Skeletal muscle satellite cell (primary cell): Measurements from ENCODE around the gene DNMT3A.
A peak's percentile ranks its signal among the peaks of the same experiment; 100 is the strongest.

Experiments used
- H3K27me3 ChIP-seq: 2 replicates; pipeline ENCODE4 v1.7.0; 2013; ENCODE audit warnings: low read length; ENCODE audit not compliant: control insufficient read depth, insufficient read depth
- H3K36me3 ChIP-seq: 2 replicates; pipeline ENCODE4 v1.7.0; 2013; ENCODE audit warnings: mild to moderate bottlenecking, control low read depth, low read length; ENCODE audit not compliant: insufficient read depth
- H3K4me1 ChIP-seq: 2 replicates; pipeline ENCODE4 v1.7.0; 2013; ENCODE audit warnings: low read length; ENCODE audit not compliant: control insufficient read depth, insufficient read depth
- H3K4me2 ChIP-seq: 2 replicates; pipeline ENCODE4 v1.7.0; 2013; ENCODE audit warnings: mild to moderate bottlenecking, low read length
- H3K4me3 ChIP-seq: 2 replicates; pipeline ENCODE4 v1.7.0; 2013; ENCODE audit warnings: low read length
- H3K9ac ChIP-seq: 2 replicates; pipeline ENCODE4 v1.7.0; 2013; ENCODE audit warnings: mild to moderate bottlenecking, low read depth, low read length, moderate library complexity
- H3K9me3 ChIP-seq: replicated peaks from 2 replicates; pipeline ENCODE4 v1.7.0; 2013; ENCODE audit warnings: mild to moderate bottlenecking, control low read depth, low read length

The DNMT3A gene

GRCh38 chr2:25378731-25379490 is 37.2 kb upstream of the DNMT3A start:
- H3K27me3 ChIP-seq: peaks cover 3% of the 10 kb centered on the region
- H3K9ac ChIP-seq: no peak overlapping the region
- no peak overlapping the region for H3K4me2 ChIP-seq
- H3K4me3 ChIP-seq: no peak overlapping the region
- H3K4me1 ChIP-seq: peaks cover 15% of the 10 kb centered on the region
- no peaks in the 10 kb centered on the region for H3K36me3 ChIP-seq
- no peaks in the 10 kb centered on the region for H3K9me3 ChIP-seq

- Histone ChIP-seq H3K9me3 (no peaks in the 10 kb centered on the region), H3K4me1 (peaks cover 15% of the 10 kb centered on the region), H3K9ac (no peak overlapping the region), H3K27me3 (peaks cover 3% of the 10 kb centered on the region), H3K4me3 (no peak overlapping the region), H3K4me2 (no peak overlapping the region), H3K36me3 (no peaks in the 10 kb centered on the region)
Observed at GRCh38 chr2:25377822-25378421, 36.2 kb upstream of the DNMT3A start.

DNA sequence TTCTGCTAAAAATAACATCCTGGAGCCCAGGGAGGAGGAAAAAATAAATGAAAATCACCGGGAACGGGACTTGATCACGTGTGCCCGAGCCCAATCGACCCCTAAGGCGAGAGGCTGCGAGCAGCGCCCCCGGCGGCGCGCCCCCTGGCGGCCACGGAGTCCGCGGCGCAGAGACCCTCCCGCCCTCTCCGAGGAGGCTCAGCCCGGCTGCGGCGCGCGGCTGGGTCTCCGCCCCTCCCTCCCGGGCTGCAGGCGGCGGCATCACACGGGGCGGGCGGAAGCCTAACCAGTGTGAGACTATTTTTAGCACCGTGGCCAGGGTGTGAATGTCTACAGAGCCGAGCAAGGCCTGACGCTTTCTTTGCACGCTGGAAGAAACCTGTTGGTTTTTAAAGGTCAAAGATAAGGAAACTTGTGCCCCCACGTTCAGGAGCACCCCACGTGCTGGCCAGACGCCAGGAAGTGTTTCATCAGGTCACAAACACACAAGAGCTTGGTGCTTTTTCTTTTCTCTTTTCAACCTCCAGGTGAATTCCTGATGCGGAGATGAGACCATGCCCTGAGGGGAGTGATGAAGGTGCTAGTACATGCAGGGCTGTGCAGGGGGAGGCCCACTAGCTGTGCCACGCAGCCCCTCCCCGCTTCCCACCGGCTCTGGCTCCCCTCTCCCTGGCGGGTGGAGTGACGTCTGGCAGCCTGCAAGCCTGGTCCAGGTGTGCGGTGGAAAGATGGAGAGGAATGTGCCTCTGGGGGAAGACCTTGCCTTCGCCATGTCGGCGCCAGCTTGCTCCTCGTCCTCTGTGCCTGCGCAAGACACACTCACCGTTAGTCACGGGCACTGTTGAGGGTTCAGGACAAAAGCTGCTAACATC is 35.3 kb upstream of the DNMT3A start:
- peaks cover 3% of the 10 kb centered on the region for H3K27me3 ChIP-seq
- peak overlapping the region; percentile 90 for H3K4me2 ChIP-seq
- H3K9ac ChIP-seq: peak overlapping the region; percentile 33
- H3K4me3 ChIP-seq: peak overlapping the region; percentile 57
- peaks cover 15% of the 10 kb centered on the region for H3K4me1 ChIP-seq
- H3K9me3 ChIP-seq: no peaks in the 10 kb centered on the region
- H3K36me3 ChIP-seq: no peaks in the 10 kb centered on the region

GRCh38 chr2:25375989-25376545 is 34.3 kb upstream of the DNMT3A start:
- Histone ChIP-seq H3K4me2 (peak overlapping the region; percentile 90), H3K27me3 (peaks cover 3% of the 10 kb centered on the region), H3K9ac (no peak overlapping the region), H3K9me3 (no peaks in the 10 kb centered on the region), H3K4me3 (peak overlapping the region; percentile 57), H3K36me3 (no peaks in the 10 kb centered on the region), H3K4me1 (peaks cover 15% of the 10 kb centered on the region)

DNA sequence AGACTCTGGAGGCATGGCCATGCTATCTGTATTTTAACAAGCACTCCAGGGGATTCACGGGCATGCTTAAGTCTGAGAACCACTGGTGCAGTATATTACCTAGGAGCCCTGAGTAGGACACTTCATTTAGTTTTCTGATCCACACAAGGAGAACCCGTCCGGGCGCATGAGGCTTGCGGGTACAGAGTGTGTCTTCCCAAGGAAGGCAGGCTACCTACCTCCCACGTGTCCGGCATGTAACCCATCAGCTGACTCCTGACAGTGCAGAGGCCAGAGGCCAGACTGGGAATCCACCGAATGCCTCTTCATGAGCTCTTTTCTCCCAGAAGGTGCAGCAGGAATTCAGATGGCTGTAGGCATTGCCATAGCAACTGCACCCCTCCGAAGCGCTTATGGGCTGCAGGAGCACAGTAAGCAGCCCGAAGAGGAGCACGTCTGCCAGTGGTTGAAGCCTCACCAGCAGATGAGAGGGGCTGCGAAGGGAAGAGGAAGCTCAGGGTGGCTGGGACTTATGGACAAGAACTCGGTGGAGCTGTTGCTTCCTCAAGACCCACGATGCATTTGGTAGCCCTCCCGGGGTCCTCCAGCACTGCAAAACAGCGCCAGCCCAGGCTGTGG is 33.8 kb upstream of the DNMT3A start:
- Histone ChIP-seq H3K4me3 (no peak overlapping the region), H3K9me3 (no peaks in the 10 kb centered on the region), H3K4me2 (no peak overlapping the region), H3K27me3 (peaks cover 3% of the 10 kb centered on the region), H3K9ac (no peak overlapping the region), H3K4me1 (peaks cover 15% of the 10 kb centered on the region), H3K36me3 (no peaks in the 10 kb centered on the region)

DNA sequence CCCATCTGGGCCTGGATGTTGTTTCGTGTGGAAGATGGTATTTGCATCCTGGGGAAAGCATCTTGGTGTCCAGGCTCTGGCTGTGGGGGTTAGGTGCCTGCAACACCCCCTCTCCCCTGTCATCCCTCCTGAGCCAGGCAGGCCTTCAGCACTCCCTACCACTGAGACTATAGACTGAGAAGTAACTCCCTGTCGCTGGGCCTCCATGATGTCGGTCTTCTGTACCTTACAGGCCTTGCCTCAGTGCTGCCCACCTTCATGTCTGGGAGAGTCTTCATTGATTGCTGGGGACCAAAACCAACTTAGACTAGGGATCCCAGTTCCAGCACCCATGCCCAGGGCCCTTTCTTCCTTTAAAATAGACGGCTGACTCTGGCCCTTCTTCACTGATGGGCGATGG is 33.1 kb upstream of the DNMT3A start:
- peaks cover 15% of the 10 kb centered on the region for H3K4me1 ChIP-seq
- H3K27me3 ChIP-seq: peaks cover 3% of the 10 kb centered on the region
- no peaks in the 10 kb centered on the region for H3K9me3 ChIP-seq
- H3K4me3 ChIP-seq: no peak overlapping the region
- H3K9ac ChIP-seq: no peak overlapping the region
- no peaks in the 10 kb centered on the region for H3K36me3 ChIP-seq
- no peak overlapping the region for H3K4me2 ChIP-seq

DNA sequence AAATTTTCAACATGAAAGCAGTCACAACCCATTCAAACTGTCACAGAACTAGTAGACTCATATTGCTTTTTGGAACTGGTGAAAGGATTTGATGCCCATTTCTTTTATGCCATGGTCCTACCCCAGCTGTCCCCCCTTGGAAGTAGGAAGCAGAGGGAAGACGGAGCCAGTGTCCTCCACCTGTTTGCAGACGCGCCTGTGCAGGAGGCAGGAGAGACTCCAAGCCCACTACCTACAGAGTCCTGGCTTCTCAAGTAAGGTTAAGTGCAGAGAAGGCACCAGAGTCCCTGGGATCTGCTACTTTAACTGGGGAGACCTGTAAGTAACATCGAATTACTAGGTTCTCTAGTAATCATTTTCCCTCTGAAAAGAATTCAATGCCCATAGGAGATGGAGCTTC is 32.7 kb upstream of the DNMT3A start:
- peaks cover 3% of the 10 kb centered on the region for H3K27me3 ChIP-seq
- H3K9me3 ChIP-seq: no peaks in the 10 kb centered on the region
- no peak overlapping the region for H3K4me2 ChIP-seq
- H3K4me3 ChIP-seq: no peak overlapping the region
- peaks cover 15% of the 10 kb centered on the region for H3K4me1 ChIP-seq
- H3K36me3 ChIP-seq: no peaks in the 10 kb centered on the region
- H3K9ac ChIP-seq: no peak overlapping the region

DNA sequence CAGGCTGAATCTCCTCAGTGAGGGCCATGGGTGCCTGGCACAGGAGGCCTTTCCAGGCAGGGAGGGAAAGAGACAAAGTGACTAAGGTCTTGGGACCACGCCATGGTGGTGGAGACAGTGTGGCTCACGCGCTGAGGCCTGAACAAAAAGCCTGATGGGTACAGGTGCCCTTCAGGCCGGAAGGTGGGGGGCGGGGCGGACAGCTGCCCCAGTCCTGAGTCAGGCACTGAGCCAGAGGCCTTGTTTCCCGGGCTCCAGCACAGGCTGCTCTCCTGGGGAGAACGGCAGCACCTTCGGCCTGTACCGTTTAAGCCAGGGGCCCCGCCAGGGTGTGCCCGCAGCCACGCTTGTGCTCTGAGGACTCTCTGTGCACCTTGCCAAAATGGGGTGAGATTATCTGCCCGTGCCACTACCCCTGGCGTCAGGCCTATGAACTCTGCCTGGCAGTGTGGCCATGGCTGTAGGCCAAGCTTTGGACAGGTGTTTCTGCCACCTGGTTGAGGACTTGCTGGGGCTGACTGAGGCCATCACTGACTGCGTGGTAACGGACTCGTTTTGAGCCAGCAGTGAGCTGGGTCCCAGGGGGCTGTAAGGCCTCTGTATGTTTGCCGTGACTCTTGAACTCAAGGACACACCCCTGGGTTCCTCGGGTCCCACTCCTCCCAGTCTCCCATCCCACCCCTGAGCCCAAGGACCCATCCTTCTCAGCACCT is 31.7 kb upstream of the DNMT3A start:
- Histone ChIP-seq H3K4me2 (no peak overlapping the region), H3K4me1 (peaks cover 10% of the 10 kb centered on the region), H3K27me3 (peaks cover 3% of the 10 kb centered on the region), H3K9ac (no peak overlapping the region), H3K4me3 (no peak overlapping the region), H3K36me3 (no peaks in the 10 kb centered on the region), H3K9me3 (no peaks in the 10 kb centered on the region)

- Histone ChIP-seq H3K4me1 (peaks cover 9% of the 10 kb centered on the region), H3K9me3 (no peaks in the 10 kb centered on the region), H3K9ac (no peak overlapping the region), H3K4me3 (no peak overlapping the region), H3K27me3 (peaks cover 3% of the 10 kb centered on the region), H3K4me2 (no peak overlapping the region), H3K36me3 (no peaks in the 10 kb centered on the region)
Observed at GRCh38 chr2:25372405-25373268, 30.9 kb upstream of the DNMT3A start.
